ENCODE results near the gene PRR7. TPM values are rescaled to one million over a fixed set of nuclear protein-coding genes. Genes with fewer than 3 reads are reported as not detected.
A peak's percentile ranks its signal among the peaks of the same experiment; 100 is the strongest.

The PRR7 gene
- total RNA-seq, 2 experiments from 2014 or later: 23.3 to 23.5 TPM

- peak; percentile 87 to 97 (median 94) for DNase-seq
- H3K4me3 ChIP-seq (ENCODE audit: low read length): peak overlapping the region; percentile 71
- ATAC-seq (ENCODE audit: poor library complexity): peak; percentile 45
- H3K9me3 ChIP-seq (ENCODE audit: control insufficient read depth in 1 of 2, insufficient read depth in 1 of 2, low read length in 2 of 2): no peaks in the 10 kb centered on the region
- Mint-ChIP-seq H3K36me3 (ENCODE audit: low read depth) (peaks cover 8% of the 10 kb centered on the region), H3K27ac (peak overlapping the region; percentile 93), H3K4me3 (peak overlapping the region; percentile 89), H3K27me3 (no peaks in the 10 kb centered on the region), H3K9me3 (no peaks in the 10 kb centered on the region), H3K4me1 (ENCODE audit: low read depth) (peaks cover 43% of the 10 kb centered on the region)
- ChIA-PET CTCF (interaction anchor here (0.7 to 16.6 kb wide), 21 partner anchors 9 to 142 kb away, joined by 3 to 352 read pairs (median 5); partner anchors contain the start of genes F12, GRK6, LMAN2 and PDLIM7), POLR2A (interaction anchor here (0.9 to 14.1 kb wide), 16 partner anchors 10 to 138 kb away, joined by 3 to 435 read pairs (median 8); partner anchors contain the start of genes F12, GRK6, LMAN2 and PDLIM7)
- intact Hi-C loops (cut with DNase I, micrococcal nuclease): loop anchor here (1.0 to 5.0 kb wide), 4 partner anchors 27 to 137 kb away; partner anchors contain the start of gene GRK6 (in 1 of the 2)
- no peaks in the 10 kb centered on the region for H3K27me3 ChIP-seq (ENCODE audit: control insufficient read depth in 1 of 2, insufficient read depth in 2 of 2, low read length in 2 of 2)
- peak; percentile 79 for TF ChIP-seq CTCF (IDR thresholded peaks at IDR 0.05)
- peaks cover 52% of the 10 kb centered on the region for H3K4me1 ChIP-seq (ENCODE audit: insufficient read depth, low read length)
- no peaks in the 10 kb centered on the region for H3K36me3 ChIP-seq (ENCODE audit: insufficient read depth, low read length)
- H3K27ac ChIP-seq (ENCODE audit: low read depth in 1 of 2, low read length in 2 of 2): peak overlapping the region; percentile 90 to 95
These were observed 7.9 kb downstream of the PRR7 start for GRCh38 chr5:177454397-177455035.

GRCh38 chr5:177455036-177455660, 8.5 kb downstream of the PRR7 start:
- Histone ChIP-seq H3K4me3 (ENCODE audit: low read length) (peak overlapping the region; percentile 71), H3K36me3 (ENCODE audit: insufficient read depth, low read length) (no peaks in the 10 kb centered on the region), H3K9me3 (ENCODE audit: control insufficient read depth in 1 of 2, insufficient read depth in 1 of 2, low read length in 2 of 2) (no peaks in the 10 kb centered on the region), H3K27me3 (ENCODE audit: control insufficient read depth in 1 of 2, insufficient read depth in 2 of 2, low read length in 2 of 2) (no peaks in the 10 kb centered on the region), H3K4me1 (ENCODE audit: insufficient read depth, low read length) (peaks cover 46% of the 10 kb centered on the region), H3K27ac (ENCODE audit: low read depth in 1 of 2, low read length in 2 of 2) (peak overlapping the region; percentile 90 to 95)
- TF ChIP-seq CTCF (IDR thresholded peaks at IDR 0.05): peak; percentile 74
- peak; percentile 64 for ATAC-seq (ENCODE audit: poor library complexity)
- ChIA-PET CTCF (interaction anchor here (0.7 to 16.6 kb wide), 23 partner anchors 11 to 143 kb away, joined by 3 to 352 read pairs (median 5); partner anchors contain the start of genes F12, GRK6, PDLIM7 and PFN3), POLR2A (interaction anchor here (0.7 to 14.1 kb wide), 21 partner anchors 7 to 322 kb away, joined by 3 to 435 read pairs (median 6); partner anchors contain the start of genes F12, GRK6, LMAN2 and PDLIM7)
- Mint-ChIP-seq H3K9me3 (no peaks in the 10 kb centered on the region), H3K27me3 (no peaks in the 10 kb centered on the region), H3K27ac (peak overlapping the region; percentile 93), H3K36me3 (ENCODE audit: low read depth) (peaks cover 8% of the 10 kb centered on the region), H3K4me3 (peak overlapping the region; percentile 74), H3K4me1 (ENCODE audit: low read depth) (peaks cover 43% of the 10 kb centered on the region)
- intact Hi-C loops (cut with DNase I, micrococcal nuclease): loop anchor here in 1 of 2 experiments (1.0 to 5.0 kb wide), 2 partner anchors 29 to 138 kb away; partner anchors contain the start of gene GRK6
- peak; percentile 86 to 96 (median 92) for DNase-seq
